Smooth muscle cell (in vitro differentiated cells): ENCODE results near the gene CEBPB. TPM values are rescaled to one million over a fixed set of nuclear protein-coding genes. Genes with fewer than 3 reads are reported as not detected.
A peak's percentile ranks its signal among the peaks of the same experiment; 100 is the strongest.

Source experiments
- DNase-seq: peaks from one replicate; lab custom pipeline; 2025; ENCODE audit not compliant: unreplicated experiment; lab: John Stamatoyannopoulos, UW
- H2AFZ ChIP-seq: fragments of 200-600 bp; sonication (generic); 2 replicates; pipeline ENCODE4 v1.6.0; 2016; ENCODE audit warnings: antibody characterized with exemption, low read depth, mild to moderate bottlenecking
- H3F3A ChIP-seq: fragments of 200-600 bp; sonication (generic); 2 replicates; pipeline ENCODE4 v1.6.0; 2017; ENCODE audit warnings: antibody characterized with exemption, low read depth
- H3K27ac ChIP-seq: fragments of 200-600 bp; sonication (generic); 2 replicates; pipeline ENCODE4 v1.5.1; 2016; ENCODE audit warnings: low read depth, mild to moderate bottlenecking
- H3K27me3 ChIP-seq: fragments of 200-600 bp; sonication (generic); 2 replicates; pipeline ENCODE4 v1.6.1; 2016; ENCODE audit warnings: low read depth, mild to moderate bottlenecking
- H3K36me3 ChIP-seq: fragments of 200-600 bp; sonication (generic); 2 replicates; pipeline ENCODE4 v1.5.1; 2016; ENCODE audit warnings: low read depth
- H3K4me1 ChIP-seq: fragments of 200-600 bp; sonication (generic); 2 replicates; pipeline ENCODE4 v1.5.1; 2016; ENCODE audit warnings: low read depth
- H3K4me2 ChIP-seq: fragments of 200-600 bp; sonication (generic); 2 replicates; pipeline ENCODE4 v1.6.0; 2016; ENCODE audit warnings: mild to moderate bottlenecking
- H3K4me3 ChIP-seq: fragments of 200-600 bp; sonication (generic); 2 replicates; pipeline ENCODE4 v1.5.1; 2016; ENCODE audit warnings: mild to moderate bottlenecking
- H3K79me2 ChIP-seq: fragments of 200-600 bp; sonication (generic); 2 replicates; pipeline ENCODE4 v1.6.0; 2016; ENCODE audit warnings: low read depth, mild to moderate bottlenecking
- H3K9ac ChIP-seq: fragments of 200-600 bp; sonication (generic); 2 replicates; pipeline ENCODE4 v1.6.0; 2016; ENCODE audit warnings: low read depth
- H3K9me3 ChIP-seq: fragments of 200-600 bp; sonication (generic); replicated peaks from 2 replicates; pipeline ENCODE4 v1.5.1; 2016; ENCODE audit warnings: low read depth
- H4K20me1 ChIP-seq: fragments of 200-600 bp; sonication (generic); 2 replicates; pipeline ENCODE4 v1.6.0; 2016; ENCODE audit warnings: low read depth
- CTCF ChIP-seq: fragments of 200-600 bp; sonication (generic); IDR thresholded peaks from 2 replicates; pipeline ENCODE4 v1.5.1; 2017; ENCODE audit warnings: borderline replicate concordance, mild to moderate bottlenecking, antibody characterized with exemption; ENCODE audit not compliant: insufficient read depth, poor library complexity, severe bottlenecking
- WGBS: methylation state at CpG from one replicate; pipeline ENCODE4 v1.1.7; 2016; ENCODE audit warnings: low lambda C conversion rate; 5-methylcytosine and 5-hydroxymethylcytosine counted together
- polyA plus RNA-seq: library from polyadenylated mRNA; unstranded; fragments of >200 nt; fragmentation: Nextera tagmentation; extraction: Ambion mirVana; gene quantifications from 2 replicates; pipeline ENCODE4 v1.2.1, GENCODE V29; 2016
- total RNA-seq: library from RNA; depleted of rRNA; stranded (reverse); fragments of >200 nt; gene quantifications from 2 replicates; pipeline ENCODE4 v1.2.3, GENCODE V29; 2014

CEBPB gene
- total and polyA plus RNA-seq, 2 experiments from 2014 or later, result 38.0 to 117 TPM

GRCh38 chr20:50185426-50185825 lies 5.2 kb upstream of the CEBPB start:
- no peak for TF ChIP-seq CTCF
- no peak overlapping the region for H3K4me3 ChIP-seq
- no peak overlapping the region for H3K4me2 ChIP-seq
- H3K27me3 ChIP-seq, result no peaks in the 10 kb centered on the region
- no peaks in the 10 kb centered on the region for H3K9me3 ChIP-seq
- H2AFZ ChIP-seq, result no peak overlapping the region
- no peak for DNase-seq
- H3F3A ChIP-seq, result peaks cover 8% of the 10 kb centered on the region
- no peaks in the 10 kb centered on the region for H4K20me1 ChIP-seq
- no peaks in the 10 kb centered on the region for H3K36me3 ChIP-seq
- H3K27ac ChIP-seq, result no peak overlapping the region
- WGBS, result 93% methylated on average over 5 of the region's 5 CpGs
- H3K9ac ChIP-seq, result no peak overlapping the region
- no peaks in the 10 kb centered on the region for H3K79me2 ChIP-seq
- no peaks in the 10 kb centered on the region for H3K4me1 ChIP-seq

- H3K4me3 ChIP-seq, result no peak overlapping the region
- H3K9me3 ChIP-seq, result no peaks in the 10 kb centered on the region
- no peaks in the 10 kb centered on the region for H3K27me3 ChIP-seq
- no peaks in the 10 kb centered on the region for H4K20me1 ChIP-seq
- no peak overlapping the region for H3K9ac ChIP-seq
- no peak overlapping the region for H3K27ac ChIP-seq
- no peak overlapping the region for H2AFZ ChIP-seq
- no peaks in the 10 kb centered on the region for H3K79me2 ChIP-seq
- H3F3A ChIP-seq, result peaks cover 8% of the 10 kb centered on the region
- no peaks in the 10 kb centered on the region for H3K36me3 ChIP-seq
- DNase-seq, result peak; percentile 91
- peak; percentile 99 for TF ChIP-seq CTCF
- H3K4me2 ChIP-seq, result no peak overlapping the region
- 32% methylated on average over 16 of the region's 16 CpGs for WGBS
- no peaks in the 10 kb centered on the region for H3K4me1 ChIP-seq
These were observed 4.3 kb upstream of the CEBPB start for GRCh38 chr20:50186151-50186885.

GRCh38 chr20:50186987-50187402 lies 3.6 kb upstream of the CEBPB start:
- Histone ChIP-seq H4K20me1 (peaks cover 4% of the 10 kb centered on the region), H3K4me2 (no peak overlapping the region), H3K4me3 (no peak overlapping the region), H3K27ac (no peak overlapping the region), H3K79me2 (peaks cover 5% of the 10 kb centered on the region), H3F3A (peaks cover 8% of the 10 kb centered on the region), H3K9ac (no peak overlapping the region), H3K9me3 (no peaks in the 10 kb centered on the region), H3K27me3 (no peaks in the 10 kb centered on the region), H3K4me1 (no peaks in the 10 kb centered on the region), H2AFZ (no peak overlapping the region), H3K36me3 (no peaks in the 10 kb centered on the region)
- no peak for TF ChIP-seq CTCF
- DNase-seq, result no peak
- WGBS, result 79% methylated on average over 8 of the region's 8 CpGs

GRCh38 chr20:50187403-50188051 lies 3.1 kb upstream of the CEBPB start:
- peaks cover 8% of the 10 kb centered on the region for H3F3A ChIP-seq
- 57% methylated on average over 12 of the region's 12 CpGs for WGBS
- H4K20me1 ChIP-seq, result peaks cover 9% of the 10 kb centered on the region
- TF ChIP-seq CTCF, result no peak
- H3K4me1 ChIP-seq, result peaks cover 5% of the 10 kb centered on the region
- no peaks in the 10 kb centered on the region for H3K36me3 ChIP-seq
- no peak for DNase-seq
- no peaks in the 10 kb centered on the region for H3K27me3 ChIP-seq
- H3K9ac ChIP-seq, result no peak overlapping the region
- H2AFZ ChIP-seq, result no peak overlapping the region
- H3K79me2 ChIP-seq, result peaks cover 11% of the 10 kb centered on the region
- H3K9me3 ChIP-seq, result no peaks in the 10 kb centered on the region
- no peak overlapping the region for H3K4me3 ChIP-seq
- no peak overlapping the region for H3K27ac ChIP-seq
- no peak overlapping the region for H3K4me2 ChIP-seq
